SKM-1 (cell line): ENCODE results near the gene ZNF618.

ENCODE experiments used
- DNase-seq: peaks from one replicate; lab custom pipeline; 2025; ENCODE audit not compliant: unreplicated experiment; lab: John Stamatoyannopoulos, UW

Gene ZNF618

DNA sequence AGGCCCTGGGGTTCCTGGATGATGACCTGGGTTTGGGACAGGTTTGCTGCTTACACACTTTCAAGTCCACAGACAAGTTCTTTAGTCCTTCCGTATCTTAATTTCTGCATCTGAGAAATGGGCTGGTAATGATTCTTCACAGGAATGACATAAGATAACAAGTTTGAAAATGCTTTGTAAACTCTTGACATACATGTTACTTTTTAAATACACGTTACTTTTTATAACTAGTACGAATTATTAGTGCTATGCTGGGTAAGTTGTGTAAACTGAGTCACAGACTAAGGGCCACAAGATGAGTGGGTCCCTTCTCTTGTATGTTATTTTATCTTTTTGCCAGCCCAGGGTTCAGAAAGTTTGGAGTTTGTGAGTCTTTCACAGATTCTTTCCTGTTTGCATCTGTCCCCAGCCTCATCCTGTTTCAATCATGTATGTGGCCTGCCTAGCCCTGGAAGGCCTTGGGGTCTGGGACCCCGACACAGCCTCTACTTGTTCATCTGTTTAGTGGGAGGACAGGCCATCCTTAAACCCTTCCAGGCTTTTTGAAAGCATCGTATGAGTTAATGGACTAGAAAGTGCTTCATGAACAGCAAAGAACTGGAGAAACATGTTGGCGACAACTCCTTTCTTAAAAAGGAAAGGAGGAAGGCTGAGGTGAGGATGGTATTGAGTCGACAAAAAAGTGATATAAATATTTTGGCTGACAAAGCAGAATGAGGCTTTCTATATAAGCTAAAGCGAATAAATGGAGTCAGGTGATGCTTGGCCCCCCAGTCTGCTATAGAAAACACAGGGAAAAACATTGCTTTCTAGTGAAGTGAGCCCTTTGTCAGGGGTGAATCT lies 9.3 kb downstream of the ZNF618 start:
- DNase-seq = no peak

DNA sequence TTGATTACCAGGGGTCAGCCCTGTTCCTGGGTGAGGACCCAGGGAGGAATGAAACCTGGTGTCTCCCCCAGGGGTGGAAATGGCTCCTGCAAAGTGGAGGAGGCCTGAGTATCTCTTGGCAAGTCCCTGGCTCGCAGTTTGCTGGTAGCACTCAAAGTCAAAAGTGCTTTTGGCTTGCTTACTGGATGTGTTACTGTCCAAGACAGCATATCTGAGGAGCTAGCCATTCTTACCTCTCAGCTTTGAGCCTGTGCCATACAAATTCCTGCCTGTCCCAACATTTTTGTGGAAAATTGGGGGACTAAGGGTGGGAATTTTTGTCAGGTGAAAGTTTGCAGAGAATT lies 9.9 kb downstream of the ZNF618 start:
- no peak for DNase-seq

DNA sequence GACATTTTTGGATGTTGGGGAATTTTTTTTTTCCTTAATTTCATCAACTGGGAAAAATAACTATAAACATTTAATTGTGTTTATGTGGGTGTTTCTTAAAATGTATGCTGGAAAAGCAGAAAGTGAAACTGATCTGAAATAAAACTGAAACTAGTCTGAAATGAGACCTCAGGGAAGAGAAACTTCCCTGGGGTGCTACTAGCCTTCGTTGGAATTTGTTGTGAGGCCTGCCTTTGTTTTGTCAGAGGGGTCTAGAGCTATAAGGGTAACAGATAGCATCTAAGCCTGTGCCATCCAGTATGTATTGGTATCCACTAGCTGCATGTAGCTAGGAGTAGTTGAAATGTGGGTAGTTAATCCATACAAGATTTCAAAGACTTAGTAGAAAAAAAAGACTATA lies 10.4 kb downstream of the ZNF618 start:
- DNase-seq = no peak

DNA sequence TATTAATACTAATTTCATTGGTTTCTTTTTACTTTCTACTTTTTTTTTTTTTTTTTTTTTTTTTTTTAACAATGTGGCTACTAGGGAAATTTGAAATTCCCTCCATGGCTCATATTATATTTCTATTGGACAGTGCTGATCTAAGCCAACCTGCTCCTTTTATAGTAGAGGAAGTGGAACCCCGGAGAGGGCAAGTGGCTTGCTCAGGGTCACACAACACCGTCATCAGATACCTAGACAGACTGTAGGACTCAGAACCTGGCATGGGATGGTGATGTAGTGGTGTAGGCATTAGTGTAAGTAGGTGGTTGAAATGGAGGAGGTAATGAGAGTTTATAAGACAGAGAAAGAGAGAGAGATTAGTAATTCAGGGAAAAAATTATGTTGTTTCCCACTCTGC lies 10.8 kb downstream of the ZNF618 start:
- no peak for DNase-seq

DNA sequence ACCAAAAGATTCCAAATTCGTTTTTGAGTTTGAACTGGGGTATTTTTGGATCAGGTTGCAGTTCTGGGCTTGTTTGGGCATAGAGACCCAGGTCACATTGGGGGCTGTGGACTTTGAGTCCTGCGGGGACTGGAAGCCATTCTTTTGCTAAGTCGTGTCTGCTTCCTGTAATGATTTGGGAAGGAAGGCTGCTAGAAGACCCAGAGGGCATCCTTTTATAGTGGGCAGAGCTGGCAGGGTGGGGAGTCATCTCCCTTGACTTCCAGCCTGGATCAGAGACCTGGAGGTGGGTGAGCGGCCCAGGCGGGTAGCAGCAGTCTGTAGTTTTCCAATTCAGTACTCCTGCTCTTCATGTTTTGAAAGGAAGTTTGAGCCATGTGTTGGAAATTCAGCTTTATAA lies 11.3 kb downstream of the ZNF618 start:
- no peak for DNase-seq

DNA sequence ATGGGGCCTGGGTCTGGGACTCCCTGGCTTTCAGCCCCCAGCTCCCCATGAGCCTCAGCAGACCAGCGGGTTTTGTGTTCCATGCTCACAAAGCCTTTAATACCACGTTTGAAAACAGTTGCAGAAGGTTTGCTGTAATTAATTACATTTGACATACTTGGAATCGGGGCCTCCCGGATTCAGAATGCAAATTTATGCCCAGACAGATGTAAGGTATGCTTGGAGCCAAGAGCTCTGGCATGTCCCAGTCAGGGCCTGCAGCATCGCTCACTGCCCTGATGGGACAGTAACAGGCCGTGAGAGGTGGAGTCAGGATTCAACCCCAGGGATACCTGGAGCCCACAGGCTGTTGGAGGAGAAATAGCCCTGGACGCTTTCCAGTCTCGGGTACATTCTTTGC lies 12.2 kb downstream of the ZNF618 start:
- DNase-seq = no peak

DNA sequence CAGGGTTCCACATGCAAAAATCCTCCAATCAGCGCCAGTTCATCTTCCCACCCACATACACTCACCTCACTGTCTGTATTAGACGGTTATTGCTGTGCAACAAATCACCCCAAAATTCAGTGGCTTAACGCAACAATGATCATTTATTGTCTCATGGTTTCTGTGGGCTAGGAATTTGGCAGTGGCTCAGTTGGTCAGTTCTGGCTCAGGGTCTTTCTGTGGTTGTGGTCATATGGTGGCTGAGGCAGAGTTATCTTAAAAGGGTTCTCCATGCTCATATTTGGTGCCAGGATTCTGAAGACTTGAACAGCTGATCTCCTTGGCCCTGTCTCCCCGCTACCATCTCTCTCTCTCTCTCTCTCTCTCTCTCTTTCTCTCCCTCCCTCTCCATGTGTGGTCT lies 12.9 kb downstream of the ZNF618 start:
- no peak for DNase-seq

DNA sequence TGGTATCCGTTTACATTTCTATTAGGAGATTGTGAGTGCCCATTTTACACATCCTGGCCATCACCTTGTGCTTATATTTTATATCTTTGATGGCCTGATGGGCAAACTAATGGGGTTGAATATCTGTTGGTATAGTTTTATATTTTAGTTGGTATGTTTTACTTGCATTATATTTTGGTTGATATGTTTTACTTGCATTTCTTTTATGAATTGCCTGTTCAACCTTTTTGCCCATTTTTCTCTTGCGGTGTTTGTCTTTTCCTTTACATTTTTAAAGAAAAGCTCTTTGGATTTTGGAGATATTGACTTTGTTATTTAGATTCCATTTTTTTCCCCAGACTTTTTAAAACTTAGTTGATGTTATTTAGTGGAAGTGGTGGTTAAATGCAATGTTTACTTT lies 14.6 kb downstream of the ZNF618 start:
- DNase-seq = no peak

DNA sequence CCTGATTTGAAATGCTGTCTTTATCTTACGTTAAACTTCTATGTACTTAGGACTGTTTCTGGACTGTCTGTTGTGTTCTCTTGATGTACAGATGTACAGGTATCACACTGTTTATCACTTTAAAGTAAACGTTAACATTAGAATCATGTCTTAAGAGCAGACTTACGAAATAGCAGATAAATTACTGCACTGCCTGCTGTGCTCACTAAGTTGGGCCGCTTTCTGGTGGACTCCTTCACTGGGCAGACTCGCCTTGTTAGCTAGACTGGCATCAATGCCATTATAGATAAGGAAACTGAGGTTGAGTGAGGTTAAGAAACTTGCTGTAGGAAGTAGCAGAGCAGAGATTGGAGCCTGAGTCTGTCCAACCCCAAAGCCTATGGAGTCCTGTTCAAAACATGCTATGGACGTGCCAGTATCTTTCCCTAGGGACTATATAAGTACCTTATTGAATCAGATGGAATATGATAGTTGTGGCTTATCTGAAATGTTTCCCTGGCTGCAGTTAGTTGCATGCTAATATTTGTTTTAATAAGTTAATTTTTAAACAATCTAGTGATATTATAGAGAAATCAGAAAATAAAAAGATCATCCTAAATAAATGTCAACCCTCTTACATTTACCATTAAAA lies 16.9 kb downstream of the ZNF618 start:
- no peak for DNase-seq

DNA sequence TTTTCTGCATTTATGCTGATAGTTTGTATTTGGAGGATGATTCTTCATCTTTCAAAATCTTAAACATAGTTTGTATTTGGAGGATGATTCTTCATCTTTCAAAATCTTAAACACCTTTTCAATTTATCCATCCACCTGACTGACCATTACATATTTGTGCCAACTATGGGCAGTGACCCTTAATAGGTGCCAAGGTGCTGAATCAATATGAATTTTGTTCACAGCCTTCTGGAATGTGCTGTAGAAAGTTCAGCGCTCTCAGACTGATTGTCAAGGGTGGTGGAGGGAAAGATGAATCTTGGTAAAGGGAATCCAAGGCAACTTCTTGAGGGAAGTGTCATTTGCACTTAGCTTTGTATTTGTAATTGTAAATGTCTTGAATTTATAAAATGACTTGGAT lies 18.1 kb downstream of the ZNF618 start:
- no peak for DNase-seq

DNA sequence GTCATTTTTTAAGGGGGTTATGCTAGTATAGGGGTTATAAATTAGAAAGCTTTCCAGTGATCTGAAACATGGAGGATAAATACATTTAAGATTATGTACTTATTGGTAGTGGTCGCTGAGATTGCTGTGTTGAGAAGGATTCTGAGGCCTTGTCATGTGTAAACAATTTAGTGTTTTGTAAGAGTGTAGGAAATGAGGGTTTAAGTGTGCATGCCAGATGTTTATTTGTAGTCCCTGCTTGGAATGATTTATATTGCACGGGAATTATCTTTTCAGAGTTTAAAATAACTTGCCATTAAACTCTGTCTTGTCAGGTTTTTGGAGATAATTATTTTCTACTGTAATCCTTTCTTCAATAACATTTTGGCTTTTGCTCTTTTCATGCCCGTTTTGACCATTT lies 19.4 kb downstream of the ZNF618 start:
- no peak for DNase-seq

DNA sequence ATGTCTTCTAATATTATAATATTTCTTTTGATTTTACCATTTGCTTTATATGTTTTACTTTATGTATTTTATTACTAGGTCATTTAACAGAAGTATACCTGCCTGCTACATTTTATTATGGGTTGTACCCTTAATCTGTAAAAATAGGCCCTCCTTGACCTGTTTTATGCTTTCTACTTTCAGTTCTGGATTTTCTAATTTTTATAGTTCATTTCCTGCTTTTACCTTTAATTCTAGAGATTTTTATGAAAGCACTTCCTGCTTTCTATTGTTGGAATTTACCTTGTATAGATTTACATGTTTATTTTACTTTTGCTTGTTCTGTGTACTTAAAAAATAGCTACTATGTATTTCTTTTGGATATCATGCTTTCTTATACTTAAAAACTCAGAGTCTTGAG lies 20.6 kb downstream of the ZNF618 start:
- DNase-seq = no peak

DNA sequence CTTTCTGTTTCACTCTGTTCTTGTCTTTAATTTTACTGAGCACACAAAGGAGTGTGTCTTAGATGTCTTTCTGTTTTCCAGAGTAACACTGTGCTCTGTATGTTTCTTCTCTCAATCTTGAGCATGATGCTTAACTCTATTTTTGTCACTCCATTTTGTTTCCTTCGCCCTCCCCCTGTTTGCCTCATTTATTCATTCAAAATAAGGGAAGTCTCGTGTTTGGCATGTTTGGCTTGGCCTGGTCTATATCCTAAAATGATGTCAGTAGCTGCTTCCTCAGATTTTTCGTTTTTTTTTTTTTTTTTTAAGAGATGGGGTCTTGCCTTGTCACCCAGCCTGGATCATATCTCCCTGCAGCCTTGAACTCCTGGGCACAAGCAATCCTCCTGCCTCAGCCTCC lies 22.0 kb downstream of the ZNF618 start:
- DNase-seq = no peak

DNA sequence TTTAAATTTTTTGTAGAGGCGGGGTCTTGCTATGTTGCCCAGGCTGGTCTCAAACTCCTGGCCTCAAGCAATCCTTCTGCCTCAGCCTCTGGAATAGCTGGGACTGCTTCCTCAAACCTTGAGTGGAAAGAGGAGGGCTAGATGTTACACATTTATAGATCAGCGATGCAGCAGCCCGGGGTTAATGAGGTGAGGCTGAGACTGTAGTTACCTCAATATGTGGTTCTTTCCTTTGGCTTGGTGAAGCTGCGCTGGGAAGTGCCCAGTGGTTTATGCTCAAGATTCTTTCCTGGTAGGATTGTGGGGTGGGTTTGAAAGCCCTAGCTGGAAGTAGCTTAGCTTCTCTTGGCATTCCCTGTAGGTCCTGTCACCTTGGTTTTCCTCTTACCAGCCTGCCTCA lies 22.5 kb downstream of the ZNF618 start:
- no peak for DNase-seq

DNA sequence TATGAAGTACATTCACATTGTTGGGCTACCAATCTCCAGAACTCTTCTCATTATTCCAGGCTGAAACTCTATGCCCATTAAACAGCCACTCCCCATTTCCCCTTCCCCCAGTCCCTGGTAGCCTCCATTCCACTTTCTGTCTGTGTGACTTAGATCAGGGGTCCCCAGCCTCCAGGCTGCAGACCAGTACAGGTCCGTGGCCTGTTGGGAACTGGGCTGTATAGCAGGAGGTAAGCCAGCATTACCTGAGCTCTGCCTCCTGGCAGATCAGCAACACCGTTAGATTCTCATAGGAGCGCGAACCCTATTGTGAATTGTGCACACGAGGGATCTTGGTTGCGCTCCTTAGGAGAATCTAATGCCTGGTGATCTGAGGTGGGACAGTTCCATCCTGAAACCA lies 23.1 kb downstream of the ZNF618 start:
- DNase-seq = no peak

DNA sequence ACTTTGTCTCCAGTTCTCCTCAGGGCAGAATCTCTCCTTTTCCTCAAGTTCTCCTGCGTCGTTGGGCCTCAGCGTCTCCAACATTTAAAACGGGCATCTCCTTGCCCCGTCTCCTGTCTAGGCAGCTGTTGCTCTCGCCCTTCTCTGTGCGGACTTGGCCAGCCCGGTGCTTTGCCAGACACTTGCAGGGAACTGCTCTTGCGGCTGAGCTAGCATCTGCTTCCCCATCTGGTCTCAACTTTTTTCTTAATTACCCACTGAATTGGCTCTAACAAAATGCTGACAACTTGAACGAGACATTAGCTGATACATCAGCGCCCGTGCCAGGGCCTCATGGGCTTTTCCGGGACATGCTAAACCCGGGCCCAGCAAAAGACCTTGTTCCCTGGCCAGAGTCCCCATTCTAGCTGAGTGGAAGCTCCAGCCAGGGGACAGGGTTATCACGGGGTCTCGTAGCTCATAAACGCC lies 25.1 kb downstream of the ZNF618 start:
- no peak for DNase-seq

DNA sequence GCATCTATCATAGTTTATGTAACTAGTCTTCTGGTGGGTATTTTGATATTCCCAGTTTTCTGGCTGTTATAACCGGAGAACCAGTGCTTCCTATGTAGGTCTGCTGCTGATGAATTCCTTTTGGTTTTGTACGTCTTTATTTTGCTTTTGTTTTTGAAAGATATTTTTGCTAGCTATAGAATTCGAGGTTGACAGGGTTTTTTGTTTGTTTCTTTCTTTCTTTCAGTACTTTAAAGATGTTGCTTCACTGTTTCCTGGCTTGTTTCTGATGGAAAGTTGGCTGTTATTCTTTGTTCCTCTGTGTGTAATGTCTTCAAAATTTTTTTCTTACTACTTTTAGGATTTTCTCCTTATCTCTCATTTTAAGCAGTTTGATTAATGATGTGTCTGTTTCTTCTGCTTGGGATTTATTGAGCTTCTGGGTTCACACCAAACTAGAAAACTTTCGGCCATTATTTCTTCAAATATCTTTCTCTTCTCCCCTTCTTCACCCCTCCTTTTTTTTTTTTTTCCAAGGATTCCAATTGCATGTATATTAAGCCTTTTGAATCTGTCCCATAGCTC lies 27.5 kb downstream of the ZNF618 start:
- DNase-seq = no peak

DNA sequence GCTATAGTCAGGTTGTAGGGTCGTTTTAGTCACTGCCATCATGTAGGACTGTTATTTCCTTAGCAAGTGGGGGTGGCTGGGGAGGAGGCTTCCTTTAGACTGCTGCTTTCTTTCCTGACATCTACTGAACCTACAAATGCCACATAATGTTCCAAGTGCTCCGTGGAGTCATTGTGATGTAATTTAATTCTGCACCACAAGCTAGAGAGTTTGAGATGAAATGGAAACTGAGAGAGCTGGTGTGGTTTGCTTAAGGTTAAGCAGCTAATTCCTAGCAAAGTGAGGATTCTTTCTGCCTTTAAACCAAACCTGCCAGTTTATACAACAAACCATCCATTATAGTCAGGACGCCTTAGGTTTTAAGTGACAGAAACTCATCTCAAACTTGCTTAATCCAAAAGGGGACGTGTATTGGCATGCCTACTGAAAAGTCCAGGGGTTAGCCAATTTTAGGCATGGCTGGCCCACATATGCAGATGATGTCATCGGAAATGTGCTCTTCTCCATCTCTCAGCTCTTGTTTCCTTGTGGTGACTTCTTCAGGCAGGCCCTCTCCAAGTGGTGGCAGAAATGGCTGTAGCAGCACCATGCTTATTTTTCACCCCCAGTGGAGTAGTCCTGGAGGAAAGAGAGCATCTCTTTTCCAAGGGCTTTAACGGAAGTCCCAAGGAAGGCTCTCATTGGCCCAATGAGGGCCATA lies 30.5 kb downstream of the ZNF618 start:
- DNase-seq = no peak

DNA sequence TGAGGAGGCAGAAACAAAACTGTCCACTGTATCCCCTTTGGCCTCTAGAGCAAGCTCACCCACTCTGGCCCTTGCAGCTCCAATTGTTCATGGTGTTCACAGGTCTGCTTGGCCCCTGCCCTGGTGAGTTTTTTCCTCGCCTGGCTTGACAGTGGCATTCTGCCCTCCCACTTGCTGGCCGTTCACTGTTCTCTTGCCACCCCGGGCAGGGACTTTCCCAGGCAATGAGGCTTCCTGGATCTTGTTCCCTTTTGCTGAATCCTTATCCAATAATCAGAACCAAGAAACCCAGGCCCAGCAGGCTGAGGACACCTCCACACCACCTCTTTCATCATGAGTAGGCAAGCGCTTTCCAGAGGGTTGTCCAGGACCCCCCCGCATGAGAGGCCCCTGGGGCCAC lies 31.2 kb downstream of the ZNF618 start:
- no peak for DNase-seq

DNA sequence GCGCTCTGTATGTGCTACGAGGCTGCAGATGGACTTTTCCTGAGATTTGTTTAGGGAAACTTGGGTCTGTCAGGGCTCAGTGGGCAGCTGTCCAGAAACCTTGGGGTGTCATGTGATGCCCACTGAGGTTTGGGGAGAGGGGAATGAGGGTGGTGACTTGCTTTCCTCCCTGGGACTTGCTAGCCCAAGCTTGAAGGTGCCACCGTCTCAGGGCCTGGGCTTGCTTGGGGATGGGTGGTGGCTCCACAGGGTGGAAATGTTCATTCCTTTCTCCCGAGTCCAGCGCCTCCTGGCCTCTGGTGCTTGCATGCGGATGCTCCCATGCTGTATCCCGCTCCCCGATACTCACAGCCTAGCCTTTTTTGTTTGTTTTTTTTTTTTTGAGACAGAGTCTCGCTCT lies 33.3 kb downstream of the ZNF618 start:
- no peak for DNase-seq

DNA sequence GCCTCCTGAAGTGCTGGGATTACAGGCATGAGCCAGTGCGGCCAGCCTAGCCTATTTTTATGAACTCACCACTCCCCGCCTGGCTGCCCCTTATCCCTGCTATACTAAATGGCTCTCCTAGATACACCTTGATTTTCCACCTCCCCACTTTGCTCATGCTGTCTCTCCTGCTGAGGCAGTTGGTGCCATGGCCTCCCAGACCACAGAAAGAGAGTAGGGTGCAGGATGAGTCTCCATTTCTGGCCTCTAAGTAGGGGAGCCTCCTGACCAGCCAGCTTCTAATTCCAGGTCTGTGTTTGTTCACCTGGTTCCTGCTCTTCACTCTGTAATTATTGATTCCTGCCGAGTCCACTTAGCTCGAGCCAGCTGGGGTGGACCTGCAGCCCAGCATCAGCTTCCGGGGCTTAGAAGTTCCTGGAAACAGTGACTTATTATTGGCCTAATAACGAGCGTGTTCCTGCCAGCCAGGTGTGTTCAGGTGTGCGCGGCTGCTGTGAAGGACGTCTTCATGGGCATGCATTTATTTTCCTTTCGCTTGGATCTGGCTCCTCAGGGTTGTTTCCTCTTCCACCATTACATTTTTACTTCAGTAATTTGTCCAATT lies 34.0 kb downstream of the ZNF618 start:
- DNase-seq = no peak
